A549 (cell line): ENCODE data around the gene RPRD1A. TPM values are rescaled to one million over a fixed set of nuclear protein-coding genes. Genes with fewer than 3 reads are reported as not detected.
"Not testable (repeated sequence)": the region's sequence is repeated elsewhere in the genome, so short reads cannot be mapped to it uniquely, and the experiment has no call there.

Source experiments
- ATAC-seq, 2 experiments: fragments of 200-7000 bp in 1 of 2; fragments of >200 bp in 1 of 2; cut with Nextera tagmentation in 1 of 2; cut with Tn5 transposase in 1 of 2; 3 replicates each; pipeline versions ENCODE4 v1.8.0 to v1.9.1; 2018 to 2020; ENCODE audit warnings: mild to moderate bottlenecking in 1 of 2, moderate library complexity in 1 of 2
- CTCF ChIA-PET: fragments of 300-600 bp; sonication (Branson Sonifier 250); formaldehyde crosslinking; extraction: SDS; loops from one replicate; lab custom pipeline; 2021; ENCODE audit warnings: antibody characterized with exemption, inconsistent platforms; lab: Yijun Ruan, JAX
- POLR2A ChIA-PET: fragments of 350-600 bp; formaldehyde crosslinking; extraction: SDS; loops from one replicate; lab custom pipeline; 2021; ENCODE audit warnings: antibody characterized with exemption, inconsistent platforms; lab: Yijun Ruan, JAX
- DNase-seq, 2 experiments: peaks; one replicate each; pipeline versions ENCODE4 v3.0.0 to v3.0.0-alpha.2; 2011 to 2016; ENCODE audit warnings: low read depth in 1 of 2, low spot score in 1 of 2
- FAIRE-seq: peaks from 2 replicates; lab custom pipeline; 2011; peaks lifted over from hg19 to GRCh38; lab: Jason Lieb, UNC
- H3K27ac ChIP-seq, 2 experiments: fragments of >200 bp; sonication (Bioruptor Twin); formaldehyde crosslinking; 3 replicates each; pipeline ENCODE4 v1.5.1; 2016 to 2017
- H3K4me1 ChIP-seq: fragments of >200 bp; sonication (Bioruptor Twin); formaldehyde crosslinking; 3 replicates; pipeline ENCODE4 v1.6.1; 2016
- H3K4me2 ChIP-seq: fragments of >200 bp; sonication (Bioruptor Twin); formaldehyde crosslinking; 3 replicates; pipeline ENCODE4 v1.6.1; 2016
- H3K4me3 ChIP-seq: fragments of >200 bp; sonication (Bioruptor Twin); formaldehyde crosslinking; 3 replicates; pipeline ENCODE4 v1.5.1; 2016
- H3K9me3 ChIP-seq: fragments of >200 bp; sonication (Bioruptor Twin); formaldehyde crosslinking; 3 replicates; pipeline ENCODE4 v1.6.1; 2016
- ELK1 ChIP-seq: fragments of 150-350 bp; IDR thresholded peaks from 2 replicates; pipeline ENCODE4 v1.6.1; 2014; ENCODE audit warnings: low read depth, mild to moderate bottlenecking, low read length
- ESRRA ChIP-seq: fragments of 150-350 bp; IDR thresholded peaks from 2 replicates; pipeline ENCODE4 v1.6.1; 2014; ENCODE audit warnings: mild to moderate bottlenecking, low read length, borderline replicate concordance
- HMGXB4 ChIP-seq: fragments of 250-450 bp; sonication (Bioruptor Pico); IDR thresholded peaks from 2 replicates; pipeline ENCODE4 v1.5.0; 2021; ENCODE audit warnings: mild to moderate bottlenecking, moderate library complexity, borderline replicate concordance
- HOXB13 ChIP-seq: fragments of 250-450 bp; sonication (Bioruptor Pico); IDR thresholded peaks from 2 replicates; pipeline ENCODE4 v1.5.0; 2020; ENCODE audit warnings: low read depth, mild to moderate bottlenecking, moderate library complexity
- JUN ChIP-seq, 2 experiments: fragments of >200 bp; sonication (Bioruptor Twin); formaldehyde crosslinking; IDR thresholded peaks; 2 replicates in 1 of 2; 3 replicates in 1 of 2; pipeline ENCODE4 v1.6.1; 2016 to 2017
- JUNB ChIP-seq: fragments of >200 bp; sonication (Bioruptor Twin); formaldehyde crosslinking; IDR thresholded peaks from 2 replicates; pipeline ENCODE4 v1.6.1; 2016
- MYC ChIP-seq: IDR thresholded peaks from 2 replicates; pipeline ENCODE4 v1.6.1; 2012; ENCODE audit warnings: mild to moderate bottlenecking, inconsistent platforms, low read length, improper control_type of control experiment, borderline replicate concordance
- POLR2A ChIP-seq: IDR thresholded peaks from 2 replicates; pipeline ENCODE4 v1.6.1; 2012; ENCODE audit warnings: mild to moderate bottlenecking, low read length
- POLR2AphosphoS2 ChIP-seq: conservative IDR thresholded peaks from 2 replicates; pipeline ENCODE4 v1.6.1; 2012; ENCODE audit warnings: low read length, improper control_type of control experiment, inconsistent platforms
- SREBF2 ChIP-seq: fragments of 450-650 bp; IDR thresholded peaks from 2 replicates; pipeline ENCODE4 v1.6.1; 2014; ENCODE audit warnings: mild to moderate bottlenecking, moderate library complexity
- TP53 ChIP-seq: fragments of 250-450 bp; sonication (Bioruptor Pico); IDR thresholded peaks from 2 replicates; pipeline ENCODE4 v1.5.0; 2021; ENCODE audit warnings: mild to moderate bottlenecking, moderate library complexity
- ZC3H11A ChIP-seq: fragments of 450-650 bp; IDR thresholded peaks from 2 replicates; pipeline ENCODE4 v1.6.1; 2014; ENCODE audit warnings: antibody characterized with exemption, mild to moderate bottlenecking
- ZSCAN20 ChIP-seq: fragments of 250-450 bp; sonication (Bioruptor Pico); IDR thresholded peaks from 2 replicates; pipeline ENCODE4 v1.8.0; 2022; ENCODE audit warnings: mild to moderate bottlenecking, moderate library complexity
- WGBS: methylation state at CpG from one replicate; pipeline ENCODE4 v1.1.6; 2017; ENCODE audit errors: missing lambda C conversion rate; 5-methylcytosine and 5-hydroxymethylcytosine counted together
- polyA plus RNA-seq, 4 experiments: library from polyadenylated mRNA; depleted of rRNA in 3 of 4; stranded (reverse); fragments of >200 nt; fragmentation: RNase III in 1 of 4; extraction: RNeasy Plus Mini Kit Qiagen cat#74134 plus additional on column Dnase treatment in 1 of 4; gene quantifications; 2 replicates in 3 of 4; 3 replicates in 1 of 4; pipeline ENCODE4 v1.2.3, GENCODE V29; 2011 to 2017
- TF ChIP-seq, protein P1 (sequence below): fragments of 200-600 bp; sonication (generic); IDR thresholded peaks from 2 replicates; pipeline ENCODE4 v1.6.1; 2016; ENCODE audit warnings: antibody characterized with exemption, mild to moderate bottlenecking, moderate library complexity
- TF ChIP-seq, protein P2 (sequence below): IDR thresholded peaks from 2 replicates; pipeline ENCODE4 v1.6.1; 2012
- TF ChIP-seq, protein P3 (sequence below): fragments of >200 bp; sonication (Bioruptor Twin); formaldehyde crosslinking; IDR thresholded peaks from 2 replicates; pipeline ENCODE4 v1.6.1; 2016

RPRD1A gene
- polyA plus RNA-seq, 2 of the 4 experiments (the other 2 are of a cell fraction): 25.8 to 58.2 TPM

GRCh38 chr18:35968278-35968880, 99.0 kb downstream of the RPRD1A start:
- CTCF ChIA-PET: interaction anchor here (0.7 to 1.6 kb wide), 3 partner anchors 21 to 212 kb away, joined by 3 to 4 read pairs (median 3); no protein-coding TSS in a partner anchor

GRCh38 chr18:35967866-35968265, 99.5 kb downstream of the RPRD1A start:
- ATAC-seq, H3K27ac ChIP-seq, POLR2A ChIA-PET, H3K4me3 ChIP-seq, H3K9me3 ChIP-seq, DNase-seq, H3K4me2 ChIP-seq, H3K4me1 ChIP-seq, FAIRE-seq: not testable (repeated sequence)
- WGBS: 76% methylated on average over 4 of the region's 4 CpGs
- CTCF ChIA-PET: interaction anchor here (0.7 to 1.6 kb wide), 3 partner anchors 22 to 212 kb away, joined by 3 to 4 read pairs (median 3); no protein-coding TSS in a partner anchor

More at GRCh38 chr18:35968278-35968880, 99.0 kb downstream of the RPRD1A start:
- no peak overlapping the region for H3K4me2 ChIP-seq
- H3K27ac ChIP-seq: no peak overlapping the region
- WGBS: 66% methylated on average over 9 of the region's 9 CpGs
- no peak overlapping the region for H3K4me3 ChIP-seq
- no peaks in the 10 kb centered on the region for H3K9me3 ChIP-seq
- no peaks in the 10 kb centered on the region; the same call in 2 of the 3 replicates for H3K4me1 ChIP-seq
- DNase-seq (no peak), ATAC-seq (no peak), FAIRE-seq (no peak)
- POLR2A ChIA-PET: no interaction called here
- TF ChIP-seq, protein P1, sequence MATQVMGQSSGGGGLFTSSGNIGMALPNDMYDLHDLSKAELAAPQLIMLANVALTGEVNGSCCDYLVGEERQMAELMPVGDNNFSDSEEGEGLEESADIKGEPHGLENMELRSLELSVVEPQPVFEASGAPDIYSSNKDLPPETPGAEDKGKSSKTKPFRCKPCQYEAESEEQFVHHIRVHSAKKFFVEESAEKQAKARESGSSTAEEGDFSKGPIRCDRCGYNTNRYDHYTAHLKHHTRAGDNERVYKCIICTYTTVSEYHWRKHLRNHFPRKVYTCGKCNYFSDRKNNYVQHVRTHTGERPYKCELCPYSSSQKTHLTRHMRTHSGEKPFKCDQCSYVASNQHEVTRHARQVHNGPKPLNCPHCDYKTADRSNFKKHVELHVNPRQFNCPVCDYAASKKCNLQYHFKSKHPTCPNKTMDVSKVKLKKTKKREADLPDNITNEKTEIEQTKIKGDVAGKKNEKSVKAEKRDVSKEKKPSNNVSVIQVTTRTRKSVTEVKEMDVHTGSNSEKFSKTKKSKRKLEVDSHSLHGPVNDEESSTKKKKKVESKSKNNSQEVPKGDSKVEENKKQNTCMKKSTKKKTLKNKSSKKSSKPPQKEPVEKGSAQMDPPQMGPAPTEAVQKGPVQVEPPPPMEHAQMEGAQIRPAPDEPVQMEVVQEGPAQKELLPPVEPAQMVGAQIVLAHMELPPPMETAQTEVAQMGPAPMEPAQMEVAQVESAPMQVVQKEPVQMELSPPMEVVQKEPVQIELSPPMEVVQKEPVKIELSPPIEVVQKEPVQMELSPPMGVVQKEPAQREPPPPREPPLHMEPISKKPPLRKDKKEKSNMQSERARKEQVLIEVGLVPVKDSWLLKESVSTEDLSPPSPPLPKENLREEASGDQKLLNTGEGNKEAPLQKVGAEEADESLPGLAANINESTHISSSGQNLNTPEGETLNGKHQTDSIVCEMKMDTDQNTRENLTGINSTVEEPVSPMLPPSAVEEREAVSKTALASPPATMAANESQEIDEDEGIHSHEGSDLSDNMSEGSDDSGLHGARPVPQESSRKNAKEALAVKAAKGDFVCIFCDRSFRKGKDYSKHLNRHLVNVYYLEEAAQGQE: no peak
- TF ChIP-seq HMGXB4 (no peak), ZC3H11A (no peak)

- no peak for FAIRE-seq
- ChIA-PET POLR2A (no interaction called here), CTCF (interaction anchor here (0.6 to 2.0 kb wide), 2 partner anchors 14 to 28 kb away, joined by 3 to 5 read pairs; no protein-coding TSS in a partner anchor)
Measured at GRCh38 chr18:35964319-35964718, 103.0 kb downstream of the RPRD1A start.

More at GRCh38 chr18:35964319-35964718, 103.0 kb downstream of the RPRD1A start:
- ATAC-seq: no peak
- Histone ChIP-seq H3K4me2 (no peak overlapping the region), H3K4me1 (no peaks in the 10 kb centered on the region)
- TF ChIP-seq ESRRA: no peak
- no peak for TF ChIP-seq ZSCAN20 (CRISPR knock-in tag)
- no peak for TF ChIP-seq ELK1
- no peak for TF ChIP-seq TP53
- no peak for TF ChIP-seq JUNB
- no peak for TF ChIP-seq MYC
- TF ChIP-seq POLR2A: no peak
- TF ChIP-seq, protein P2, sequence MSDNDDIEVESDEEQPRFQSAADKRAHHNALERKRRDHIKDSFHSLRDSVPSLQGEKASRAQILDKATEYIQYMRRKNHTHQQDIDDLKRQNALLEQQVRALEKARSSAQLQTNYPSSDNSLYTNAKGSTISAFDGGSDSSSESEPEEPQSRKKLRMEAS: no peak
- TF ChIP-seq HOXB13 (CRISPR knock-in tag): no peak
- no peak for TF ChIP-seq SREBF2
- no peak for TF ChIP-seq POLR2AphosphoS2
- TF ChIP-seq, protein P3, sequence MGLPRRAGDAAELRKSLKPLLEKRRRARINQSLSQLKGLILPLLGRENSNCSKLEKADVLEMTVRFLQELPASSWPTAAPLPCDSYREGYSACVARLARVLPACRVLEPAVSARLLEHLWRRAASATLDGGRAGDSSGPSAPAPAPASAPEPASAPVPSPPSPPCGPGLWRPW: no peak
- no peak for TF ChIP-seq JUN (IDR thresholded peaks at IDR 0.05)
- TF ChIP-seq, all 56 proteins: peak for 0
- H3K27ac ChIP-seq: no peak overlapping the region
- H3K9me3 ChIP-seq: peaks cover 9% of the 10 kb centered on the region; the same call in 1 of the 3 replicates
- H3K4me3 ChIP-seq: no peak overlapping the region
- DNase-seq: no peak
